ENCODE results near the gene URB1.
A peak's percentile ranks its signal among the peaks of the same experiment; 100 is the strongest.

The URB1 gene

DNA sequence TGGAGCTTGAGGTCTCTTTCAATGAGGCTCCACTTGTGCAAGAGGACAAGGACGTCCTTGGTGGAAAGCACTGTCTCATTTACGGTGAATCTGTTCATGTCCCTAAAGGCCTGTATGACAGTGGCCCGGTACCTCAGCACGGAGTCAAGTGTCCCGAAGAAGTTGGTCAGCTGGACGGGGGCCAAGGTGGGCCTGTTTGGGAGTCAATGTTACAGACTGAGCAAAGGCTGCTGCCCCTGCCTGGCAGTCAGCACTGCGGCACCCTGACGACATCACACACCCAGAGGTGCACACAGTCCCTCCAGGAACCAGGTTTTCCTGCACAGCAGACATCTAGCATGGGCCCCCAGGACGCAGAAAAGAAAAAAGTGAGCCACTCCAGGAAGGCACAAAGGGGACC lies 75.1 kb downstream of the URB1 start:
- no peak for DNase-seq

DNA sequence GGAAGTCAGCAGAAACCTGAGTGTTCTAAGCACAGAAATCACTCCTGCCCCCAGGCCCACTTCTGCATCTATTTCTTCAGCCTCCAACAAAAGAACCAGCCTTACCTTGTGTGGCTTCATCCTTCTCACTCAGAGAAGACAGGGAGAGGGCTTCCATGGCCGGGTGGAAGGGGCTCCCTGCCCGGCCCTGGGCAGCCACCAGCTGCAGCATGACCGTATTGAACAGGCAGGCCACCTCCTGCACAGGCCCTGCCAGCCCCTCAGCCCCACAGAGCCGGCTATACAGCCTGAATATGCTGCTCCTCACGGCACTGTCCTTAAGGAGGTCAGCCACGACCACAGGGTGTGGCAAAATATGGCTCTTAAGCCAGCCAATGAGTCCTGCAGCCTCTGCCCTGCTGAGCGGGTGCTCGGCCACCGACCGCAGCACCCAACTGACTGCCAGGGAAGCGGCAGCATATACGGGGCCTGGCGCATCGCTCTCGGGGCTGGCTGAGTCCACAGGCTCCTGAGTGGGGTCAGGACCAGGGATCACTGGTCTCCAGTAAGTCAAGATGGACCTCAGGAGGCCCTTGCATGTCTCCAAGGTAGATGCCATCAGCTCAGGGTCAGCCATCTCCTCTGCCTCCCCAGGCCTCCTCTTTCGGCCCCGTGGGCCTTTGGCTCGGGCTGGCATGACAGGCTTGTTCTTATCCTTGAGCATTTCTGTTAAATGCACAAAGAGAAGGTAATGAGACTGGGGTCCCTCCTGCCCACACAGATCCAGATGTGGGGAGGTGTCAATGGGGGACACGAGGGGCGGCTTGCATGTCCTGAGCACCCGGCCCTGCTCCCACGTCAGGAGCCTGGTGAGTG lies 76.2 kb downstream of the URB1 start:
- DNase-seq: no peak

- DNase-seq: no peak
These were observed 77.1 kb downstream of the URB1 start for GRCh38 chr21:32315511-32316281.

DNA sequence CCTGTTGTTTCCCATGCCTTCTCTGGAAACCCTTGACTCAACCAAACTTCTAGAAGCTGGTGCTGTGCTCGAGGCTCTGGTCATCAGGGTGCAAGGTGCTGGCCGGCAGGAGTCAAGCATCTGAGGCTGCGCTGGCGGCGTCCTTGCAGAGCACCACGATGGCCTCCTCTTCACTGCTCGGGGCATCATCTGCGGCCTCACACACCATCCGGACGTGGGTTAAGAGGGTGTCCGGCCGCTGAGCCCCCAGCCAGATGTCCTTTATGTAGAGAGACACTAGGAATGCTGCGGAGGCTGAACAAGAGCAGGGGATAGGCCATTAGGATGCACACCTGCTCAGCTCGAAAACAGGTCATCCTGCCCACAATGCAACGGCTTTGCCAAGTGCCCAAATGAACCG lies 78.0 kb downstream of the URB1 start:
- no peak for DNase-seq

DNA sequence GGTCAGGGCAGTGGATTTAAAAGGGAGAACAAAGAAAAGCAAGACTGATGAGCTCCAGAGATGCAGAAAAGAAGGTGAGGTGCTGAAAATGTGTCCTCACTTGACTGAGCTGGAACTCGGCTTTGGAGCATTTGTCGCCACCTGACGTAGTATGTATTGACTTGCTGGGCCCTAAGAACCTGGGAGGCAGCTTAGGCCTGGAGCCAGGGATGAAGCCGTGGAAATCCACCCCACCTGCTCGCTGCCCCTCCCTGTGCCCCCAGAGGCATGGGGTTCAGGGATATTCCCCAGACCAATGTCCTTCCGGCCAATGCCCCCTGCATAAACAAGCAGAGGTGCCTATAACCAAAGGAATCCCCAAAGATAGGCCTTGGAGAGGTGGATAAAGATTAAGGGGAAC lies 79.8 kb downstream of the URB1 start:
- no peak for DNase-seq

DNA sequence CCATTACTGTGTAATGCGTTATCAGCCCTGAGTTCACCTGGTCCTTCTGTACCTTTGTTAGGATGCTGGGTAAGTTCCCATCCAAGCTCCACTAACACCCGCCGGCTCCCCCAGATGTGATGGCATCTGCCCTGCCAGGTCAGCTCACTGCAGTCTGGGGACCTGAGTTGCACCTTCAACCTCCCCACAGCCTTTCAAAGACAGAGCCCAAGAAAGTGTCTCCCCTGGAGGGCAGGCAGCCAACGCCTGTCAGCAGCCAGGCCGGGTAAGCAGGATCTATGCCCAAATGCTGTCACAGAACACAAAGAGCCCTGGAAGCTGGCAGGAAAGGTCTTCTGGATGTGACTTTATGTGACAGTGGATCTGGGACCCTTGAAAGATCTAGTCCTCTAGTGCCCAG lies 80.5 kb downstream of the URB1 start:
- no peak for DNase-seq

DNA sequence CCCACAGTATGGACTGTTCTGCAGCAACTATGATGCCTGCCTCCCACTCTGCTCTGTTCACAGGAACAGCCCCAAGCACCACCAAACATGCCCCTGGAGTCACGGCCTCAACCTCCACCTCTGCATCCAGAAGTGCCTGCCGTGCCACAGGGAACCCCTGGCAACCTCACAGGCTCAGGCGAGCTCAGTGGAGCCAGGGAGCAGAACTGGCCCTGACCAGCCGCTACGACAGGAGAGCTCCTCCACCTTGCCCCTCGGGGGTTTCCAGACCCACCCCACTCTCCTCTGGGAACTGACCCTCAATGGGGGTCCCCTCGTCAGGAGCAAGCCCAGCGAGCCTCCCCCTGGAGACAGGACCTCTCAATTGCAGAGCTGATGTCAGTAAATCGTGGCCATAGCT lies 81.2 kb downstream of the URB1 start:
- DNase-seq: no peak

DNA sequence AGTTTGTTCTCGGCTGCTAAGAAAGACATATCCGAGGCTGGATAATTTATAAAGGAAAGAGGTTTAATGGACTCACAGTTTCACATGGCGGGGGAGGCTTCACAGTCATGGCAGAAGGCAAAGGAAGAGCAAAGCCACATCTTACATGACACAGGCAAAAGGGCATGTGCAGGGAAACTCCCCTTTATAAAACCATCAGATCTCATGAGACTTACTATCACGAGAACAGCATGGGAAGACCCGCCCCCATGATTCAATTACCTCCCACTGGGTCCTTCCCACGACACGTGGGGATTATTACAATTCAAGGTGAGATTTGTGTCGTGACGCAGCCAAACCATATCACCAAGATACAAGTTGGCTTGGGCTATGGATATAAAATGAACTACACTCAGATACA lies 81.8 kb downstream of the URB1 start:
- peak in 1 of 2 donors; percentile 20 for DNase-seq

DNA sequence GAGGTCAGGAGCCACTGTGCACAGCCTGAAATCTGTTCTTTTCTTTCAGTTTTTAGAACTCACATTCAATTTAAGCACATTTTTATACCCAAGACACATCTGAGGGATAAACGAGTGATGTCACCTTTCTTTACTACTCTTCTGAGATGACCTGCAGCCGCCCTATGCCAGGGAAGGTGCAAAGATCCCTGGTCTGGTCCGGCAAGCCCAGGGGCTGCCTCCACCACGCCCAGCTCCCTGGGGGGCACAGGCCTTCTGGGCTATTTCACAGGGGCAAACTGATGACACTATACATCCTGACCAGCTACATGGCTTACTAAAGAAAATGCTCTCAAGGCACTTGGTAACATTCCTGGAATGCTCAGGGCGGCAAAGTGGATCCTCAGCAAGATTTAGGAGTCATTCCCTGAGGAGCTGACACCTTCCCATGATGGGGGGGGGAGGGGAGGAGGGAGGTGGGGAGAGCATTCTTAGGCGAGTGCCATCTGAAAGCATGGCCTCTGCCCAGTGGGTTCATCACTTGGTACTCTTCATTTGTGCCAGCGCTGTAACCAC lies 82.8 kb downstream of the URB1 start:
- no peak for DNase-seq

GRCh38 chr21:32308696-32309095 lies 84.1 kb downstream of the URB1 start:
- no peak for DNase-seq

DNA sequence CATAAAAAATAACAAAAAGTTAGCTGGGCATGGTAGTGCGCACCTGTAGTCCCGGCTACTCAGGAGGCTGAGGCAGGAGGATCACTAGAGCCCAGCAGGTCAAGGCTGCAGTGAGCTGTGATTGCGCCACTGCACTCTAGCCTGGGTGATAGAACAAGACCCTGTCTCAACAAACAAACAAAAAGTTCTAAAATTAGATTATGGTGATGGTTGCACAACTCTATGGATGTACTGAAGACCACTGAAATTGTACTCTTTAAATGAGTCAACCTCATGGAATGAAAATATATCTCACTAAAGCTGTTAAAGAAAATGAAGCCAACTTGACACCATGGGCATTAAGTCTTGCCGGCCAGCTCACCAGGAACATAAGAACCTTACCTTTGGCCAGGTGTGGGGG lies 85.1 kb downstream of the URB1 start:
- no peak for DNase-seq

- no peak for DNase-seq
These were observed 86.6 kb downstream of the URB1 start for GRCh38 chr21:32306021-32306780.

- DNase-seq: no peak
These were observed 87.8 kb downstream of the URB1 start for GRCh38 chr21:32304998-32305397.

GRCh38 chr21:32303385-32303784 lies 89.4 kb downstream of the URB1 start:
- DNase-seq: no peak

DNA sequence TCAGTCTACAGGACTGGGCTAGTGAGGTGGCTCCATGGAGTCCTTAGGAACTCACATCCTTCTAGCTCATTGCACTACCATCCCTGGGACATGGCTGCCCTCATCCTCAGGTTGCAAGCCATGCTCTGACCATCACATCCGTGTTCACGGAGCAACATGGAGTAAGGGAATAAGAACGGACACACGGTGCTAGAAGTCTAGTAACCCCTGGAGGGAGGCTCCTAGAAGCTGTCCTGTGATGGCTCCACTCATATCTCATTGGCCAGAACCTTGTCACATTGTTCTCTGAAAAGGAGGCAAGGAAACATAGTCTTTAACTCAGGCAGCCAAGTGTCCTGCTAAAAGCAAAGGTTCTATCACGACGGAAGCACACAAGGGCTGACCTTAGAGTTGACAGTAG lies 90.3 kb downstream of the URB1 start:
- no peak for DNase-seq

DNA sequence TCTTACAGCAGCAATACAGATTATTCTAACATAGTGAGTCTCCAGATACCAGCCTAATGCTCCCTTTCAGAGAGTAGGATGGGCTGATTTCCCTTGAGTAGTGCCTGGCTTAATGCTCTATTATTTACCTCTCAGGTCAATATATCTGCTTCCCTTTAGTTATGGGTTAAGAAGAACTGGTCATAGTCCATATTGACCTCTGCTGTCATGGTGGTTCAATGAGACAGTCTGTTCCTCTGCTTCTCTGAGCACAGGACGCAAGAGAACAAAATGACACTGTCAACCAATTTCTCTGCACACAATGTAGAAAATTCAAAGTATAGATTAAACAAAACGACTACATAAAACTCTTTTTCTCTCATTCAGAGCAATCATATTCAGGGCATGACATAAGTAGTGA lies 91.2 kb downstream of the URB1 start:
- no peak for DNase-seq

GRCh38 chr21:32300117-32300681 lies 92.6 kb downstream of the URB1 start:
- no peak for DNase-seq

- no peak for DNase-seq
These were observed 93.1 kb downstream of the URB1 start for GRCh38 chr21:32299695-32300094.

- DNase-seq: no peak
These were observed 94.1 kb downstream of the URB1 start, which contains the start of gene MRAP for GRCh38 chr21:32298658-32299081. Gene MRAP (plus strand): TSS chr21:32298855. CDS start chr21:32298972, 117 bp downstream.

DNA sequence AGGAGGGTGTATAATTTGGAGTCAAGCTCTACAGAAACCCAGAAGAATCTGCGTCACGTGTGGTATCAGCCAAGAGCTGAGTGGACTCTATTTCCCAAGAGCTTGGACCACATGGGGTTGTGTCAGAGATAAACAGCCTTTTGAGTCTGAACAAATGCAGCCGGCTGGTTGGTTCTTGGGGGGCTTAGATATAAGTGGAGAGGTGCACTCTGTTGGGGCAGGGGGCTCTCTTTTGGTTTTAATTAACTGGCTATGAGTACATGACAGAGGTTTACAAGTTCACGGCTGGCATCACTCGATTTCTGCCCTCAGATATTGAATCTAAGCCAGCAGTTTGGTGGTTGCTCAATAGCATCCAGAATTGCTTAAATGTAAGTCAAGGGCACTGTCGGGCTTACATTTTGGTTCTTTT lies 94.7 kb downstream of the URB1 start:
- DNase-seq: no peak

- DNase-seq: no peak
These were observed 95.4 kb downstream of the URB1 start for GRCh38 chr21:32297449-32297848.

DNA sequence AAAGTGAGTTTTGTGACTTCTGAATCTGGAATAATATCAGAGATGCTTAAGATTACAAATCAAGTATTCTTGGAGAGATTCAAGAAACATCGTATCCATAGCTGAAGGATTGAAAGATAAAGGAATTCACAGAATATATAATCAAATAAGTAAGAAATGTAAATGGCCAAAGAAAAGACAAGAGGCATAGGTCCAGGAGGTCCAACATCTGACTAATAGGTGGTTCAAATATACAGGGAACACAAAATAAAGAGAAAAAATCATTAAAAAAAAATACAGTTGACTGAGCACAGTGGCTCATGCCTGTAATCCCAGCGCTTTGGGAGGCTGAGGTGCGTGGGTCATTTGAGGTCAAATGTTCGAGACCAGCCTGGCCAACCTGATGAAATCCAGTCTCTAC lies 107.3 kb downstream of the URB1 start:
- no peak for DNase-seq

- no peak for DNase-seq
These were observed 109.8 kb downstream of the URB1 start for GRCh38 chr21:32282992-32283391.

Data from stimulated activated CD4-positive, alpha-beta T cell treated with anti-CD3 and anti-CD28 coated beads, Interleukin-2, amount 100 ng/mL, for 24 hours (primary cell).